ENCODE results near the gene C16orf96. TPM values are rescaled to one million over a fixed set of nuclear protein-coding genes. Genes with fewer than 3 reads are reported as not detected.

C16orf96 gene
- total RNA-seq, 2 experiments from 2014 or later: 0.09 to 0.18 TPM

DNA sequence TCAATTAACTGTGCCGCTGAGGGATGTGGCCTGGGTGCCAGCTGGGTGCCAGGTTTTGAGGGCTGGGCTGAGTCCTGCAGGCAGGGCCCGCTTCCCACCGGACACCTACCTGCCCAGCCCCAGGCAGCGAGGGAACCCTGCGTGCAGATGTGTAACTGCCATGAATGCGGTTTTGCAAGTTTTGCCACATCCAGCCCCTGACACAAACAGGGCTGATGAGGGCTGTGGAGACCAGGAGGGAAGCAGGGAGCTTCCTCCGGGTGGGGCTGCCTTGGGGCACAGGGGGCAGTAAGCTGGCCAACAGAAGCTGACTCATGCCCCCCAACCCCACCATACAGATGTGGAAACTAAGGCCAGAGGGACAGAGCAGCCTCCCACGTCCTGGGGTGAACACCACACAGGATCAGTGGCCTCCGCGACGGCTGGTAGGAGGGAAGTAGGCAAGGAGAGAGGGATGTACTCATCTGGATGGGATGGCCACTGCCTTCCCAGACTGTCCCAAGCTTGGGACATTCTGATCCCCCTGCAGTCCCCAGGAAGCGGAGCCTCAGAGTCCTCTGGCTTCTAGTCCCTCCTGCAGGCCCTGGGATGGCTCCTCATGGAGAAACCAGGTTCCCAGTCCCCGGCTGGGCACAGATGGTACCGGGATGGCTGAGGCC, 57.0 kb downstream of the C16orf96 start:
- ChIA-PET CTCF (no interaction called here), POLR2A (no interaction called here)
- peak overlapping the region; percentile 72 for H3K4me3 Mint-ChIP-seq
- peaks cover 17% of the 10 kb centered on the region for H3K4me1 Mint-ChIP-seq
- DNase-seq (no peak), ATAC-seq (no peak)
- no peaks in the 10 kb centered on the region for H3K36me3 Mint-ChIP-seq (ENCODE audit: low read depth)
- H3K9me3 Mint-ChIP-seq (ENCODE audit: low read depth): no peaks in the 10 kb centered on the region
- H3K27ac Mint-ChIP-seq: no peak overlapping the region
- no peaks in the 10 kb centered on the region for H3K27me3 Mint-ChIP-seq
- intact Hi-C loops (cut with DNase I, micrococcal nuclease): no loop called here

GRCh38 chr16:4613636-4614570, 57.8 kb downstream of the C16orf96 start:
- Mint-ChIP-seq H3K27ac (no peak overlapping the region), H3K4me1 (peaks cover 17% of the 10 kb centered on the region), H3K9me3 (ENCODE audit: low read depth) (no peaks in the 10 kb centered on the region), H3K36me3 (ENCODE audit: low read depth) (no peaks in the 10 kb centered on the region), H3K4me3 (peak overlapping the region; percentile 72), H3K27me3 (no peaks in the 10 kb centered on the region)
- ChIA-PET POLR2A (no interaction called here), CTCF (interaction anchor here (0.8 to 1.1 kb wide), 3 partner anchors 10 to 1651 kb away, joined by 3 read pairs; partner anchors contain the start of gene MGRN1)
- no peak for ATAC-seq
- intact Hi-C loops (cut with DNase I, micrococcal nuclease): loop anchor here in 1 of 2 experiments (2.0 kb wide), 1 partner anchor 189 kb away; the partner anchor contains the start of gene DNAJA3
- DNase-seq: peak; percentile 61

GRCh38 chr16:4614571-4615383, 58.6 kb downstream of the C16orf96 start, which contains the start of gene UBALD1:
Gene UBALD1 (minus strand): TSS chr16:4614888. CDS start chr16:4614797, 91 bp downstream.
- Mint-ChIP-seq H3K27me3 (no peaks in the 10 kb centered on the region), H3K4me3 (peak within 1 kb of the TSS; percentile 83), H3K27ac (peak within 1 kb of the TSS; percentile 90), H3K36me3 (ENCODE audit: low read depth) (no peaks in the 10 kb centered on the region), H3K4me1 (peaks cover 17% of the 10 kb centered on the region), H3K9me3 (ENCODE audit: low read depth) (no peaks in the 10 kb centered on the region)
- intact Hi-C loops (cut with DNase I, micrococcal nuclease): loop anchor here in 1 of 2 experiments (2.0 kb wide), 1 partner anchor 190 kb away; the partner anchor contains the start of gene DNAJA3
- peak; percentile 65 for ATAC-seq
- ChIA-PET POLR2A (interaction anchor here (0.6 to 0.7 kb wide), 2 partner anchors 154 to 190 kb away, joined by 3 read pairs; no protein-coding TSS in a partner anchor), CTCF (interaction anchor here (0.6 to 2.3 kb wide), 6 partner anchors 9 to 1652 kb away, joined by 3 to 21 read pairs (median 3); partner anchors contain the start of gene MGRN1)
- peak; percentile 90 for DNase-seq

DNA sequence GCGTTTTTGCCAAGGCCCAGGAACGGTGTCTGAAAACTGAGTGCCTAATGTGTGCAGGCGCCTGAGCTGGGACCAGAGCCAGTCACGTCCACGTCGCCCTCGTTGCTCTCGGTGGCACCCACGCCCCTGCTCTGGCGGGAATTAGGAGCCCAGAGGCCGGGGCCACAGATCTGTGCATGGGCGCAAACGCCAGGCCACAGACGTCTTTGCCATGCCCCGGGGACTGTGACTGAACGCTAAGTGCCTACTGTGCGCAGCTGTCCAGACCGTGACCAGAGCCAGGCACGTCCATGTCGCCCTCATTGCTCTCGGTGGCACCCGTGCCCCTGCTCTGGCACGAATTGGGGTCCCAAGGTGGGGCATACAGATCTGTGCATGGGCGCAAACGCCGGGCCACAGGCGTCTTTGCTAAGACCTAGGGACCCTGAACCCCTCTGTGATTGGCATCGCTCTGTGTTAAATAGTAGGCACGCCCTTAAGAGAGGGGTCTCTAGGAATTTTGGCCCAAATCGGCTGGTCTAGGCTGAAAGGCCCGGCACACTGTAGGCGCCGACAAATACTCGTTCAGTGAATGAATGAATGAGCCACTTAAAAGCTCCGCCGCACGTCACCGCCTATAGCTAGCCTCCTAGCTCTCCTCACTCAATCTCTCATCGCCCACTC, 59.4 kb downstream of the C16orf96 start:
- ChIA-PET POLR2A (interaction anchor here (0.6 to 1.6 kb wide), 7 partner anchors 10 to 200 kb away, joined by 3 to 24 read pairs (median 3); partner anchors contain the start of genes ANKS3, DNAAF8 and MGRN1), CTCF (interaction anchor here (1.0 to 2.3 kb wide), 7 partner anchors 9 to 362 kb away, joined by 3 to 21 read pairs (median 7); partner anchors contain the start of genes MGRN1 and NMRAL1)
- Mint-ChIP-seq H3K9me3 (ENCODE audit: low read depth) (no peaks in the 10 kb centered on the region), H3K27ac (peak overlapping the region; percentile 90), H3K4me1 (peaks cover 17% of the 10 kb centered on the region), H3K27me3 (no peaks in the 10 kb centered on the region), H3K36me3 (ENCODE audit: low read depth) (no peaks in the 10 kb centered on the region), H3K4me3 (peak overlapping the region; percentile 83)
- peak; percentile 27 for ATAC-seq
- DNase-seq: peak; percentile 34
- intact Hi-C loops (cut with DNase I, micrococcal nuclease): loop anchor here (1.0 to 2.0 kb wide), 22 partner anchors 9 to 1005 kb away; partner anchors contain the start of genes ANKS3 (in 2 of the 2), DNAAF8 (in 2 of the 2), DNAJA3 (in 2 of the 2) and MGRN1 (in 2 of the 2)

DNA sequence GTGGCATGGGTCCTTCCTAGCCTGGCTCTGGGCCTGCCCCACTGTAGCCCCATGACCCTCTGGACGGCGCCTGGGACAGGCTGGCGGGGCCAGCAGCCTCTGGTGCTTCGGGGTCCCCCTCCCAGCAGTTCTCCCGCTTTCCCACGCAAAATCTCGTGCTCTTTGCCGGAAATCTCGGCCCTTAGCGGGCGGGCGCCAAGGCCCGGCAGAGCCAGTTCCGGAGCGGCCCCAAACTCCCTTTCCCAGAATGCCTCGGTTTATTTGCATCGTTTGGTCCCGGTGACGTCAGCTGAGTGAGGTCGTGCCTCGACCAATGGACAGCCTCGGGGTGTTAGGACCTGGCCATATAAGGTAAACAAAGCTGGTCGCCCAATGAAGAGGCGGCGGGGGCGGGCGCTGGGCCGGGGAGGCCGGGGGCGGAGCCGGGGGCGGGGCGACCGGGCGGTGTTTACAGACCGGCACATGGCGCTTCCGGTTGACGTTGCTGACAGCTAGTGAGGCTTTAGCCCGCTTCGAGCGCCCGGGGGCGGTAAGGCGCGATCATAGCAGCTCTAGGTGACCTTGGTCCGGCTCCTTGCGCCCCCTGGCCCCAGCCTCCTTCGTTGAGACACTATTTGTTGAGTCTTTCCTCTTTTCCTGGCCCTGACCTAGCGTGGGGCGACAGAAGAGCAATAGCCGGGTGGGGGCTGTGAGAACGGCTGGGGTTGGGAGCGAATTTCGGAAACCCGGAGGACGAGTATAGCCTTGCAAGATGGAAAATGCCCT, 60.1 kb downstream of the C16orf96 start:
- Mint-ChIP-seq H3K4me1 (peaks cover 17% of the 10 kb centered on the region), H3K36me3 (ENCODE audit: low read depth) (no peaks in the 10 kb centered on the region), H3K4me3 (peak overlapping the region; percentile 86), H3K27ac (peak overlapping the region; percentile 95), H3K27me3 (no peaks in the 10 kb centered on the region), H3K9me3 (ENCODE audit: low read depth) (no peaks in the 10 kb centered on the region)
- CTCF ChIA-PET: interaction anchor here (0.6 to 2.3 kb wide), 10 partner anchors 8 to 362 kb away, joined by 3 to 21 read pairs (median 4); partner anchors contain the start of genes MGRN1 and NMRAL1
- intact Hi-C loops (cut with DNase I, micrococcal nuclease): loop anchor here (1.0 to 2.0 kb wide), 21 partner anchors 8 to 1005 kb away; partner anchors contain the start of genes ANKS3 (in 2 of the 2), DNAAF8 (in 2 of the 2), MGRN1 (in 2 of the 2) and NUDT16L1 (in 2 of the 2)
- ATAC-seq (peak; percentile 89), DNase-seq (peak; percentile 100)
- POLR2A ChIA-PET: interaction anchor here (0.6 to 1.6 kb wide), 7 partner anchors 9 to 201 kb away, joined by 3 to 24 read pairs (median 3); partner anchors contain the start of genes ANKS3, DNAAF8, HMOX2 and MGRN1

GRCh38 chr16:4617880-4618279, 61.7 kb downstream of the C16orf96 start:
- Mint-ChIP-seq H3K36me3 (ENCODE audit: low read depth) (no peaks in the 10 kb centered on the region), H3K27me3 (no peaks in the 10 kb centered on the region), H3K27ac (peak overlapping the region; percentile 37), H3K4me3 (no peak overlapping the region), H3K9me3 (ENCODE audit: low read depth) (no peaks in the 10 kb centered on the region), H3K4me1 (peaks cover 17% of the 10 kb centered on the region)
- ChIA-PET CTCF (interaction anchor here (0.6 to 1.2 kb wide), 3 partner anchors 16 to 139 kb away, joined by 3 read pairs; no protein-coding TSS in a partner anchor), POLR2A (interaction anchor here (0.6 kb wide), 1 partner anchor 9 kb away, joined by 3 read pairs; no protein-coding TSS in a partner anchor)
- DNase-seq: no peak
- ATAC-seq: no peak
- intact Hi-C loops (cut with DNase I, micrococcal nuclease): loop anchor here (2.0 kb wide), 3 partner anchors 117 to 1007 kb away; partner anchors contain the start of genes ANKS3 (in 1 of the 2), DNAAF8 (in 1 of the 2), ROGDI (in 1 of the 2) and SLX4 (in 1 of the 2)

GRCh38 chr16:4618645-4619418, 62.7 kb downstream of the C16orf96 start:
- H3K27ac Mint-ChIP-seq: no peak overlapping the region
- no peak overlapping the region for H3K4me3 Mint-ChIP-seq
- no peaks in the 10 kb centered on the region for H3K9me3 Mint-ChIP-seq (ENCODE audit: low read depth)
- no peaks in the 10 kb centered on the region for H3K36me3 Mint-ChIP-seq (ENCODE audit: low read depth)
- DNase-seq: no peak
- POLR2A ChIA-PET: no interaction called here
- intact Hi-C loops (cut with DNase I, micrococcal nuclease): no loop called here
- no peak for ATAC-seq
- H3K27me3 Mint-ChIP-seq: no peaks in the 10 kb centered on the region
- CTCF ChIA-PET: interaction anchor here (0.6 to 1.0 kb wide), 2 partner anchors 18 kb away, joined by 3 to 5 read pairs; no protein-coding TSS in a partner anchor
- peaks cover 16% of the 10 kb centered on the region for H3K4me1 Mint-ChIP-seq

DNA sequence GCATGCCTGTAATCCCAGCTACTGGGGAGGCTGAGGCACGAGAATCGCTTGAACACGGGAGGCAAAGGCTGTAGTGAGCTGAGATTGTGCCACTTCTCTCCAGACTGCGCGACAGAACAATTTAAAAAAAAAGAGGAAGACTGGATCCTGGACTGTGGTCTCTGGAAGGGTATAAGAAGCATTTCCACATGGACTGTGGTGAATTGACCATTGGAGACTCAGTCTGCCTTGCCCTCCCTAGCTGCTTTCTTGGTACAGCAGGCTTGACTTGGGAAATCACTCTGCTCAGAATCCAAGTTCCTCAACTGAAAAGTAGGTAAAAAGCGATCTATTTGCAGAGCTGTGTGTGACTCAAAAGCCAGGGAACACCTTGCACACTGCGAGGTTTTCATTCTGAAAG, 67.5 kb downstream of the C16orf96 start:
- peaks cover 33% of the 10 kb centered on the region for H3K4me1 Mint-ChIP-seq
- H3K27ac Mint-ChIP-seq: peak overlapping the region; percentile 100
- POLR2A ChIA-PET: interaction anchor here (0.6 to 3.4 kb wide), 5 partner anchors 7 to 551 kb away, joined by 3 to 24 read pairs (median 3); partner anchors contain the start of genes ANKS3 and DNAAF8
- peak overlapping the region; percentile 99 for H3K4me3 Mint-ChIP-seq
- intact Hi-C loops (cut with DNase I, micrococcal nuclease): loop anchor here (10.0 kb wide), 2 partner anchors 221 to 411 kb away; partner anchors contain the start of genes GLYR1 (in 1 of the 2), NAGPA (in 1 of the 2) and UBN1 (in 1 of the 2)
- no peaks in the 10 kb centered on the region for H3K27me3 Mint-ChIP-seq
- no peaks in the 10 kb centered on the region for H3K9me3 Mint-ChIP-seq (ENCODE audit: low read depth)
- H3K36me3 Mint-ChIP-seq (ENCODE audit: low read depth): peaks cover 10% of the 10 kb centered on the region
- CTCF ChIA-PET: interaction anchor here (0.5 to 3.1 kb wide), 20 partner anchors 8 to 555 kb away, joined by 3 to 15 read pairs (median 3); partner anchors contain the start of gene UBALD1
- no peak for DNase-seq
- no peak for ATAC-seq

All from activated CD4-positive, alpha-beta T cell treated with anti-CD3 and anti-CD28 coated beads for 36 hours (primary cell).